HepG2 (cell line): ENCODE measurements around the gene FADD. TPM values are rescaled to one million over a fixed set of nuclear protein-coding genes. Genes with fewer than 3 reads are reported as not detected.
A peak's percentile ranks its signal among the peaks of the same experiment; 100 is the strongest.

ENCODE experiments used
- ATAC-seq: fragments of 200-7000 bp; cut with Tn5 transposase; 3 replicates; pipeline ENCODE4 v1.9.1; 2020; ENCODE audit warnings: mild to moderate bottlenecking, moderate library complexity
- BruUV-seq: library from RNA; stranded (reverse); fragments of 400-500 nt; replicated peaks from 2 replicates; lab custom pipeline; 2021; lab: Mats Ljungman, UMichigan
- CTCF ChIA-PET: fragments of 300-600 bp; formaldehyde crosslinking; extraction: SDS; loops from one replicate; lab custom pipeline; 2021; ENCODE audit warnings: low total read pairs, inconsistent platforms, low intra/inter-chr PET ratio; lab: Yijun Ruan, JAX
- POLR2A ChIA-PET: fragments of 350-600 bp; sonication (Branson Sonifier 250); formaldehyde crosslinking; loops from one replicate; lab custom pipeline; 2020; ENCODE audit warnings: antibody characterized with exemption, inconsistent platforms; lab: Yijun Ruan, JAX
- DNase-seq: peaks from one replicate; pipeline ENCODE4 v3.0.0-alpha.2; 2015; ENCODE audit warnings: low spot score
- FAIRE-seq: peaks from 3 replicates; lab custom pipeline; 2011; peaks lifted over from hg19 to GRCh38; lab: Jason Lieb, UNC
- H2AFZ ChIP-seq: one replicate; pipeline ENCODE4 v1.6.1; 2011; ENCODE audit warnings: low read length, inconsistent platforms
- H3K27ac ChIP-seq: fragments of 300-600 bp; 3 replicates; pipeline ENCODE4 v1.8.0; 2011; ENCODE audit warnings: mixed run types, mild to moderate bottlenecking, mixed read lengths, low read length, inconsistent platforms; ENCODE audit not compliant: insufficient read depth; ENCODE audit errors: extremely low read length
- H3K27me3 ChIP-seq, 2 experiments: fragments of 200-600 bp in 1 of 2; 2 replicates in 1 of 2; 3 replicates in 1 of 2; pipeline versions ENCODE4 v1.6.0 to v1.8.0; 2011; ENCODE audit warnings: low read length in 2 of 2, mild to moderate bottlenecking in 2 of 2, moderate library complexity in 2 of 2, inconsistent platforms in 1 of 2; ENCODE audit not compliant: insufficient read depth in 2 of 2, control insufficient read depth in 1 of 2
- H3K36me3 ChIP-seq, 2 experiments: fragments of 200-600 bp in 1 of 2; replicated peaks in 1 of 2; 2 replicates in 1 of 2; 3 replicates in 1 of 2; pipeline versions ENCODE4 v1.5.1 to v1.8.0; 2011; ENCODE audit warnings: low read length in 2 of 2, inconsistent platforms in 1 of 2; ENCODE audit not compliant: insufficient read depth in 2 of 2, control insufficient read depth in 1 of 2
- H3K4me1 ChIP-seq: 2 replicates; pipeline ENCODE4 v1.5.1; 2012; ENCODE audit warnings: low read length, inconsistent platforms; ENCODE audit not compliant: insufficient read depth
- H3K4me2 ChIP-seq: 2 replicates; pipeline ENCODE4 v1.6.0; 2011; ENCODE audit warnings: low read depth, low read length, inconsistent platforms
- H3K4me3 ChIP-seq, 3 experiments: fragments of 200-600 bp in 1 of 3; sonication (generic), shearing (Covaris generic) in 1 of 3; replicated peaks in 1 of 3; 2 replicates each; pipeline ENCODE4 v1.5.1; 2011 to 2016; ENCODE audit warnings: low read length in 3 of 3, inconsistent platforms in 2 of 3, low read depth in 2 of 3, mild to moderate bottlenecking in 2 of 3, control low read depth in 1 of 3, mixed read lengths in 1 of 3; ENCODE audit not compliant: insufficient read depth in 1 of 3
- H3K79me2 ChIP-seq: one replicate; pipeline ENCODE4 v1.6.1; 2011; ENCODE audit warnings: low read length, inconsistent platforms; ENCODE audit not compliant: insufficient read depth
- H3K9ac ChIP-seq: 2 replicates; pipeline ENCODE4 v1.6.0; 2011; ENCODE audit warnings: mild to moderate bottlenecking, low read depth, low read length, inconsistent platforms; ENCODE audit not compliant: insufficient read depth
- H3K9me3 ChIP-seq: 2 replicates; pipeline ENCODE4 v1.5.1; 2012; ENCODE audit warnings: mild to moderate bottlenecking, low read length
- H4K20me1 ChIP-seq: 2 replicates; pipeline ENCODE4 v1.6.0; 2011; ENCODE audit warnings: inconsistent platforms, mild to moderate bottlenecking, low read length, moderate library complexity; ENCODE audit not compliant: insufficient read depth
- ATF3 ChIP-seq: sonication (generic); formaldehyde crosslinking; IDR thresholded peaks from 2 replicates; pipeline ENCODE4 v1.4.0; 2020; ENCODE audit warnings: missing genetic modification reagents
- CTCF ChIP-seq: sonication (generic); formaldehyde crosslinking; IDR thresholded peaks from 2 replicates; pipeline ENCODE4 v1.5.0; 2020; ENCODE audit warnings: mild to moderate bottlenecking, missing genetic modification reagents, moderate library complexity
- DR1 ChIP-seq: sonication (generic); formaldehyde crosslinking; IDR thresholded peaks from 2 replicates; pipeline ENCODE4 v1.8.0; 2021; ENCODE audit warnings: mild to moderate bottlenecking, missing genetic modification reagents, inconsistent platforms
- MED8 ChIP-seq: sonication (generic); formaldehyde crosslinking; IDR thresholded peaks from 2 replicates; pipeline ENCODE4 v1.8.1; 2023; ENCODE audit warnings: mild to moderate bottlenecking, missing genetic modification reagents; ENCODE audit not compliant: insufficient replicate concordance
- POLR2AphosphoS2 ChIP-seq: IDR thresholded peaks from 2 replicates; pipeline ENCODE4 v1.6.1; 2011; ENCODE audit warnings: low read depth, low read length, improper control_type of control experiment
- RBM22 ChIP-seq: fragments of 200-400 bp; formaldehyde crosslinking; optimal IDR thresholded peaks from 2 replicates; pipeline ENCODE3; 2017; ENCODE audit warnings: mild to moderate bottlenecking, low read length, moderate library complexity
- RFX1 ChIP-seq: fragments of 450-650 bp; IDR thresholded peaks from 2 replicates; pipeline ENCODE4 v1.6.1; 2017
- SMARCC2 ChIP-seq: fragments of 450-650 bp; IDR thresholded peaks from 2 replicates; pipeline ENCODE4 v1.6.1; 2017; ENCODE audit warnings: antibody characterized with exemption, mild to moderate bottlenecking
- TOPORS ChIP-seq: sonication (generic); formaldehyde crosslinking; IDR thresholded peaks from 2 replicates; pipeline ENCODE4 v1.8.0; 2023; ENCODE audit warnings: mild to moderate bottlenecking, missing genetic modification reagents
- YY1 ChIP-seq: IDR thresholded peaks from 2 replicates; pipeline ENCODE4 v1.6.1; 2011; ENCODE audit warnings: low read length, low read depth, moderate library complexity, mild to moderate bottlenecking; ENCODE audit not compliant: insufficient read depth, insufficient replicate concordance
- ZNF446 ChIP-seq: sonication (generic); formaldehyde crosslinking; IDR thresholded peaks from 2 replicates; pipeline ENCODE4 v1.5.0; 2020; ENCODE audit warnings: mild to moderate bottlenecking, missing genetic modification reagents
- ZNF549 ChIP-seq: sonication (generic); formaldehyde crosslinking; IDR thresholded peaks from 2 replicates; pipeline ENCODE4 v1.5.0; 2020; ENCODE audit warnings: missing genetic modification reagents
- ZNF747 ChIP-seq: sonication (generic); formaldehyde crosslinking; IDR thresholded peaks from 2 replicates; pipeline ENCODE4 v1.8.1; 2023; ENCODE audit warnings: missing genetic modification reagents, mild to moderate bottlenecking, borderline replicate concordance
- ZNF768 ChIP-seq: sonication (generic); formaldehyde crosslinking; IDR thresholded peaks from 2 replicates; pipeline ENCODE4 v1.4.0; 2020; ENCODE audit warnings: missing genetic modification reagents
- WGBS: methylation state at CpG from one replicate; pipeline ENCODE4 v1.1.6; 2017; ENCODE audit warnings: low lambda C conversion rate; 5-methylcytosine and 5-hydroxymethylcytosine counted together
- in situ Hi-C: cut with HindIII; loops from 2 replicates; pipeline ENCODE4 v1.10.0; 2017; ENCODE audit warnings: low pct_unique_long_range_greater_than_20kb; ENCODE audit not compliant: extremely low pct_ligation_motif_present
- intact Hi-C: fragments of 100-400 bp; cut with micrococcal nuclease; formaldehyde crosslinking; loops from one replicate; pipeline ENCODE4 v1.10.0; 2022; ENCODE audit not compliant: unreplicated experiment
- polyA plus RNA-seq, 8 experiments: library from polyadenylated mRNA; depleted of rRNA in 3 of 8; stranded (reverse) in 7 of 8; unstranded in 1 of 8; fragments of >200 nt; fragmentation: Illumina TruSeq in 4 of 8; extraction: Trizol in 4 of 8; gene quantifications; 2 replicates each; pipeline versions ENCODE4 v1.2.1 to v1.2.3, GENCODE V29; 2011 to 2016; ENCODE audit warnings: low read depth in 4 of 8, missing spikeins in 1 of 8, mixed read lengths in 1 of 8; ENCODE audit not compliant: insufficient read depth in 1 of 8
- total RNA-seq, 5 experiments: library from RNA; depleted of rRNA; stranded (reverse); fragments of >200 nt; fragmentation: Illumina TruSeq; extraction: Trizol; gene quantifications; 2 replicates each; pipeline ENCODE4 v1.2.3, GENCODE V29; 2016; ENCODE audit warnings: low read depth in 1 of 5

FADD gene
- total and polyA plus RNA-seq, 2 of the 13 experiments (the other 11 are each of a cell fraction or from before 2014, with no cell fraction given) = 14.2 to 22.2 TPM

GRCh38 chr11:70175236-70175698, 27.8 kb upstream of the FADD start:
- in situ Hi-C loops = no loop called here
- intact Hi-C loops = no loop called here
- ATAC-seq (no peak), DNase-seq (no peak), FAIRE-seq (no peak)
- BruUV-seq = no TSS peak
- H3K36me3 ChIP-seq = no peaks in the 10 kb centered on the region
- H3K4me2 ChIP-seq = no peak overlapping the region
- H4K20me1 ChIP-seq = no peaks in the 10 kb centered on the region; the same call in 1 of the 2 replicates
- H3K27ac ChIP-seq = no peak overlapping the region
- POLR2A ChIA-PET = interaction anchor here (0.6 kb wide), 1 partner anchor 25 kb away, joined by 4 read pairs; no protein-coding TSS in a partner anchor
- no peaks in the 10 kb centered on the region for H3K9me3 ChIP-seq
- no peaks in the 10 kb centered on the region for H3K79me2 ChIP-seq
- H3K9ac ChIP-seq = no peak overlapping the region
- H3K4me3 ChIP-seq = no peak overlapping the region
- 25% methylated on average over 15 of the region's 15 CpGs for WGBS
- CTCF ChIA-PET = no interaction called here
- peak overlapping the region; percentile 63 for H2AFZ ChIP-seq
- TF ChIP-seq DR1 (CRISPR knock-in tag) (no peak), RBM22 (no peak), ZNF768 (CRISPR knock-in tag) (peak; percentile 38; the same call in 1 of the 2 replicates), SMARCC2 (no peak), ZNF549 (CRISPR knock-in tag) (no peak)
- TF ChIP-seq, all 625 proteins: peak for 1
- peaks cover 16% of the 10 kb centered on the region; the same call in 1 of the 2 replicates for H3K4me1 ChIP-seq
- H3K27me3 ChIP-seq = peaks cover 6 to 32% of the 10 kb centered on the region in 2 experiments; a peak in 4 of 5 replicates

GRCh38 chr11:70176940-70177689, 26.0 kb upstream of the FADD start:
- Histone ChIP-seq H3K4me1 (peaks cover 16% of the 10 kb centered on the region; the same call in 1 of the 2 replicates), H3K27ac (no peak overlapping the region), H2AFZ (no peak overlapping the region), H4K20me1 (no peaks in the 10 kb centered on the region; the same call in 1 of the 2 replicates), H3K36me3 (no peaks in the 10 kb centered on the region), H3K27me3 (peaks cover 6 to 35% of the 10 kb centered on the region in 2 experiments), H3K79me2 (no peaks in the 10 kb centered on the region), H3K9ac (no peak overlapping the region), H3K9me3 (no peaks in the 10 kb centered on the region), H3K4me3 (no peak overlapping the region), H3K4me2 (no peak overlapping the region)
- POLR2A ChIA-PET = no interaction called here
- intact Hi-C loops = no loop called here
- CTCF ChIA-PET = no interaction called here
- 44% methylated on average over 19 of the region's 39 CpGs for whole genome bisulfite sequencing
- no TSS peak for BruUV-seq
- no peak for FAIRE-seq
- ATAC-seq = peak; percentile 76
- in situ Hi-C loops = no loop called here
- DNase-seq = peak; percentile 13
- TF ChIP-seq RFX1 (peak; percentile 57), ZNF747 (CRISPR knock-in tag) (no peak), ZNF446 (CRISPR knock-in tag) (no peak), POLR2AphosphoS2 (no peak), MED8 (CRISPR knock-in tag) (no peak), ATF3 (no peak), CTCF (CRISPR knock-in tag) (peak; percentile 66), TOPORS (CRISPR knock-in tag) (no peak), YY1 (peak; percentile 70)
